H1 (cell line): ENCODE measurements around the gene ENPP3.

Experiments
- BACH1 ChIP-seq: IDR thresholded peaks from 2 replicates; pipeline ENCODE4 v1.6.1; 2012; ENCODE audit warnings: low read length, improper control_type of control experiment
- CTCF ChIP-seq, 3 experiments: IDR thresholded peaks; 1 replicate in 2 of 3; 2 replicates in 1 of 3; pipeline versions ENCODE4 v1.5.1 to v1.6.1; 2011; ENCODE audit warnings: low read length in 3 of 3, mild to moderate bottlenecking in 3 of 3, inconsistent platforms in 2 of 3, low read depth in 1 of 3, moderate library complexity in 1 of 3; ENCODE audit not compliant: insufficient read depth in 1 of 3; ENCODE audit errors: control extremely low read depth in 1 of 3
- EZH2 ChIP-seq: fragments of 200-600 bp; sonication (generic); IDR thresholded peaks from 2 replicates; pipeline ENCODE4 v1.7.1; 2012; ENCODE audit warnings: low read depth, mild to moderate bottlenecking, moderate library complexity, low read length, inconsistent platforms; ENCODE audit not compliant: severe bottlenecking
- JUN ChIP-seq: IDR thresholded peaks from 2 replicates; pipeline ENCODE4 v1.6.1; 2011; ENCODE audit warnings: low read depth, mild to moderate bottlenecking, improper control_type of control experiment, low read length
- POLR2A ChIP-seq, 2 experiments: IDR thresholded peaks; 1 replicate in 1 of 2; 2 replicates in 1 of 2; pipeline ENCODE4 v1.6.1; 2011; ENCODE audit warnings: low read depth in 2 of 2, low read length in 2 of 2, mild to moderate bottlenecking in 2 of 2; ENCODE audit errors: control extremely low read depth in 1 of 2
- POLR2AphosphoS5 ChIP-seq: IDR thresholded peaks from 2 replicates; pipeline ENCODE4 v1.6.1; 2011; ENCODE audit warnings: low read depth, low read length
- RAD21 ChIP-seq, 2 experiments: IDR thresholded peaks in 1 of 2; conservative IDR thresholded peaks in 1 of 2; 2 replicates each; pipeline ENCODE4 v1.6.1; 2011; ENCODE audit warnings: low read depth in 2 of 2, low read length in 2 of 2, improper control_type of control experiment in 1 of 2, inconsistent platforms in 1 of 2, mild to moderate bottlenecking in 1 of 2, moderate library complexity in 1 of 2
- RFX5 ChIP-seq: IDR thresholded peaks from 2 replicates; pipeline ENCODE4 v1.6.1; 2011; ENCODE audit warnings: low read depth, low read length, improper control_type of control experiment, borderline replicate concordance
- SIN3A ChIP-seq, 2 experiments: IDR thresholded peaks in 1 of 2; conservative IDR thresholded peaks in 1 of 2; 2 replicates each; pipeline ENCODE4 v1.6.1; 2011 to 2012; ENCODE audit warnings: low read length in 2 of 2, improper control_type of control experiment in 1 of 2, low read depth in 1 of 2, mild to moderate bottlenecking in 1 of 2
- SRF ChIP-seq: IDR thresholded peaks from 2 replicates; pipeline ENCODE4 v1.6.1; 2011; ENCODE audit warnings: mild to moderate bottlenecking, low read depth, low read length, moderate library complexity
- YY1 ChIP-seq: IDR thresholded peaks from 2 replicates; pipeline ENCODE4 v1.6.1; 2011; ENCODE audit warnings: low read depth, mild to moderate bottlenecking, low read length
- TF ChIP-seq, protein P1 (sequence below): IDR thresholded peaks from 2 replicates; pipeline ENCODE4 v1.6.1; 2011; ENCODE audit warnings: low read depth, mild to moderate bottlenecking, low read length; ENCODE audit not compliant: insufficient read depth
- TF ChIP-seq, protein P2 (sequence below): IDR thresholded peaks from 2 replicates; pipeline ENCODE4 v1.6.1; 2012; ENCODE audit warnings: inconsistent platforms

- TF ChIP-seq RFX5, result no peak
- TF ChIP-seq POLR2AphosphoS5, result no peak
- no peak for TF ChIP-seq JUN
- TF ChIP-seq SIN3A (conservative IDR thresholded peaks at IDR 0.05 in 1 of 2, IDR thresholded peaks at IDR 0.05 in 1 of 2; ENCODE audit: low read depth in 1 of 2, low read length in 2 of 2), result no peak
- no peak for TF ChIP-seq BACH1
- TF ChIP-seq, protein P1, sequence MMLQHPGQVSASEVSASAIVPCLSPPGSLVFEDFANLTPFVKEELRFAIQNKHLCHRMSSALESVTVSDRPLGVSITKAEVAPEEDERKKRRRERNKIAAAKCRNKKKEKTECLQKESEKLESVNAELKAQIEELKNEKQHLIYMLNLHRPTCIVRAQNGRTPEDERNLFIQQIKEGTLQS, result no peak
- no peak for TF ChIP-seq POLR2A (IDR thresholded peaks at IDR 0.05; ENCODE audit: control extremely low read depth in 1 of 2, low read depth in 2 of 2, low read length in 2 of 2)
- TF ChIP-seq CTCF (IDR thresholded peaks at IDR 0.05; ENCODE audit: control extremely low read depth in 1 of 3, insufficient read depth in 1 of 3, low read depth in 1 of 3, low read length in 3 of 3), result no peak
- no peak for TF ChIP-seq SRF
- TF ChIP-seq EZH2, result no peak
- TF ChIP-seq, protein P2, sequence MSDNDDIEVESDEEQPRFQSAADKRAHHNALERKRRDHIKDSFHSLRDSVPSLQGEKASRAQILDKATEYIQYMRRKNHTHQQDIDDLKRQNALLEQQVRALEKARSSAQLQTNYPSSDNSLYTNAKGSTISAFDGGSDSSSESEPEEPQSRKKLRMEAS, result no peak
- no peak for TF ChIP-seq YY1
- TF ChIP-seq RAD21 (IDR thresholded peaks at IDR 0.05 in 1 of 2, conservative IDR thresholded peaks at IDR 0.05 in 1 of 2; ENCODE audit: low read depth in 2 of 2, low read length in 2 of 2), result no peak
Observed at GRCh38 chr6:131651782-131652181, 14.7 kb downstream of the ENPP3 start.
